GM23338 (cell line): ENCODE measurements around the gene IL17C. TPM values are rescaled to one million over a fixed set of nuclear protein-coding genes. Genes with fewer than 3 reads are reported as not detected.

Experiments
- ATAC-seq: fragments of 200-7000 bp; cut with Tn5 transposase; 3 replicates; pipeline ENCODE4 v1.9.1; 2020
- DNase-seq: peaks from one replicate; pipeline ENCODE4 v3.0.0-alpha.2; 2015; ENCODE audit warnings: low spot score
- H2AFZ ChIP-seq: fragments of 200-600 bp; sonication (generic); 2 replicates; pipeline ENCODE4 v1.8.0; 2016; ENCODE audit warnings: antibody characterized with exemption, mild to moderate bottlenecking, moderate library complexity
- H3F3A ChIP-seq: fragments of 200-600 bp; sonication (generic); replicated peaks from 2 replicates; pipeline ENCODE4 v1.8.0; 2017; ENCODE audit warnings: antibody characterized with exemption, mixed run types, low read depth
- H3K27ac ChIP-seq: fragments of 200-600 bp; sonication (generic); 2 replicates; pipeline ENCODE4 v1.6.1; 2016; ENCODE audit warnings: low read depth
- H3K27me3 ChIP-seq: fragments of 200-600 bp; sonication (generic); 2 replicates; pipeline ENCODE4 v1.8.0; 2016; ENCODE audit warnings: mild to moderate bottlenecking, mixed run types, moderate library complexity; ENCODE audit not compliant: insufficient read depth
- H3K36me3 ChIP-seq: fragments of 200-600 bp; sonication (generic); 2 replicates; pipeline ENCODE4 v1.8.0; 2016; ENCODE audit warnings: mild to moderate bottlenecking; ENCODE audit not compliant: insufficient read depth
- H3K4me1 ChIP-seq: fragments of 200-600 bp; sonication (generic); 2 replicates; pipeline ENCODE4 v1.8.0; 2016; ENCODE audit warnings: mild to moderate bottlenecking, moderate library complexity; ENCODE audit not compliant: insufficient read depth
- H3K4me2 ChIP-seq: fragments of 200-600 bp; sonication (generic); 2 replicates; pipeline ENCODE4 v1.7.1; 2017; ENCODE audit warnings: mixed run types
- H3K4me3 ChIP-seq: fragments of 200-600 bp; sonication (generic); 2 replicates; pipeline ENCODE4 v1.6.1; 2016; ENCODE audit warnings: mixed run types
- H3K79me2 ChIP-seq: fragments of 200-600 bp; sonication (generic); replicated peaks from 2 replicates; pipeline ENCODE4 v1.8.0; 2017; ENCODE audit warnings: mild to moderate bottlenecking; ENCODE audit not compliant: insufficient read depth
- H3K9me2 ChIP-seq: fragments of 200-600 bp; sonication (generic); 2 replicates; pipeline ENCODE4 v1.8.0; 2017; ENCODE audit not compliant: insufficient read depth
- H4K20me1 ChIP-seq: fragments of 200-600 bp; sonication (generic); replicated peaks from 2 replicates; pipeline ENCODE4 v1.8.0; 2017; ENCODE audit warnings: mild to moderate bottlenecking; ENCODE audit not compliant: insufficient read depth
- H3K27ac Mint-ChIP-seq: 2 replicates; pipeline ENCODE4 v1.8.0; 2020; ENCODE audit warnings: inconsistent platforms, mild to moderate bottlenecking, moderate library complexity, mixed read lengths
- H3K27me3 Mint-ChIP-seq: 3 replicates; pipeline ENCODE4 v1.8.0; 2022; ENCODE audit warnings: low read depth, mild to moderate bottlenecking, moderate library complexity, mixed read lengths, inconsistent platforms; ENCODE audit not compliant: insufficient read depth, poor library complexity
- H3K36me3 Mint-ChIP-seq: 3 replicates; pipeline ENCODE4 v1.8.0; 2021; ENCODE audit warnings: low read depth, mild to moderate bottlenecking, inconsistent platforms, moderate library complexity, mixed read lengths
- H3K4me1 Mint-ChIP-seq: 3 replicates; pipeline ENCODE4 v1.8.0; 2020; ENCODE audit warnings: mild to moderate bottlenecking, inconsistent platforms, mixed read lengths
- H3K4me3 Mint-ChIP-seq: 3 replicates; pipeline ENCODE4 v1.8.0; 2021; ENCODE audit warnings: moderate library complexity, mild to moderate bottlenecking, inconsistent platforms, mixed read lengths
- H3K9me3 Mint-ChIP-seq: 3 replicates; pipeline ENCODE4 v1.8.0; 2020; ENCODE audit warnings: moderate library complexity, mild to moderate bottlenecking, inconsistent platforms, mixed read lengths
- ETS1 ChIP-seq: IDR thresholded peaks from 2 replicates; pipeline ENCODE4 v1.6.1; 2016; ENCODE audit warnings: antibody characterized with exemption
- EZH2phosphoT487 ChIP-seq: fragments of 200-600 bp; sonication (generic); IDR thresholded peaks from one replicate; pipeline ENCODE4 v1.8.1; 2018; ENCODE audit warnings: antibody characterized with exemption; ENCODE audit not compliant: unreplicated experiment
- NANOG ChIP-seq: IDR thresholded peaks from 2 replicates; pipeline ENCODE4 v1.6.1; 2016; ENCODE audit warnings: antibody characterized with exemption, borderline replicate concordance
- POLR2AphosphoS5 ChIP-seq: IDR thresholded peaks from 2 replicates; pipeline ENCODE4 v1.6.1; 2016; ENCODE audit warnings: antibody characterized with exemption, low read depth
- REST ChIP-seq: IDR thresholded peaks from one replicate; pipeline ENCODE4 v1.6.1; 2018; ENCODE audit warnings: antibody characterized with exemption; ENCODE audit not compliant: unreplicated experiment
- STAT1 ChIP-seq: IDR thresholded peaks from one replicate; pipeline ENCODE4 v1.6.1; 2016; ENCODE audit warnings: antibody characterized with exemption; ENCODE audit not compliant: unreplicated experiment
- polyA plus RNA-seq: library from polyadenylated mRNA; unstranded; fragments of >200 nt; fragmentation: Nextera tagmentation; extraction: Ambion mirVana; gene quantifications from 2 replicates; pipeline ENCODE4 v1.2.1, GENCODE V29; 2016
- total RNA-seq: library from RNA; depleted of rRNA; stranded (reverse); fragments of >200 nt; shearing (Covaris generic); gene quantifications from 2 replicates; pipeline ENCODE4 v1.2.3, GENCODE V29; 2014

IL17C gene
- total and polyA plus RNA-seq, 2 experiments from 2014 or later, result 2.7 to 3.9 TPM

GRCh38 chr16:88655053-88655732, 16.8 kb downstream of the IL17C start:
- peaks cover 2% of the 10 kb centered on the region for H3K27me3 Mint-ChIP-seq
- peaks cover 18% of the 10 kb centered on the region; the same call in 1 of the 2 replicates for H4K20me1 ChIP-seq
- no peaks in the 10 kb centered on the region for H3K27me3 ChIP-seq
- no peak overlapping the region for H2AFZ ChIP-seq
- peaks cover 7% of the 10 kb centered on the region for H3K36me3 ChIP-seq
- no peaks in the 10 kb centered on the region for H3K9me3 Mint-ChIP-seq
- peaks cover 23% of the 10 kb centered on the region for H3K79me2 ChIP-seq
- ATAC-seq, result no peak
- H3K27ac ChIP-seq, result no peak overlapping the region
- TF ChIP-seq REST (no peak), NANOG (no peak), EZH2phosphoT487 (no peak), POLR2AphosphoS5 (no peak), ETS1 (no peak), STAT1 (no peak)
- H3K4me3 ChIP-seq, result no peak overlapping the region
- no peak for DNase-seq
- no peaks in the 10 kb centered on the region for H3K9me2 ChIP-seq
- H3K4me1 Mint-ChIP-seq, result peaks cover 4% of the 10 kb centered on the region; the same call in 2 of the 3 replicates
- H3K36me3 Mint-ChIP-seq, result peaks cover 17% of the 10 kb centered on the region
- H3K4me2 ChIP-seq, result no peak overlapping the region
- H3K4me3 Mint-ChIP-seq, result no peak overlapping the region
- peaks cover 4% of the 10 kb centered on the region; the same call in 1 of the 2 replicates for H3K4me1 ChIP-seq
- 0 out of 2 replicates have a peak, but pooled peaks cover 7% of the 10 kb centered on the region for H3F3A ChIP-seq
- peak overlapping the region; percentile 31; the same call in 1 of the 2 replicates for H3K27ac Mint-ChIP-seq

- Mint-ChIP-seq H3K4me3 (no peak overlapping the region), H3K27ac (no peak overlapping the region), H3K36me3 (peaks cover 18% of the 10 kb centered on the region), H3K9me3 (no peaks in the 10 kb centered on the region), H3K4me1 (peaks cover 4% of the 10 kb centered on the region; the same call in 2 of the 3 replicates), H3K27me3 (peaks cover 2% of the 10 kb centered on the region)
- Histone ChIP-seq H2AFZ (no peak overlapping the region), H3K9me2 (no peaks in the 10 kb centered on the region), H3K4me2 (no peak overlapping the region), H3K27ac (no peak overlapping the region), H3K4me1 (peaks cover 7% of the 10 kb centered on the region), H3K36me3 (peaks cover 7% of the 10 kb centered on the region), H3K4me3 (no peak overlapping the region), H3F3A (0 out of 2 replicates have a peak, but pooled peaks cover 8% of the 10 kb centered on the region), H4K20me1 (peaks cover 23% of the 10 kb centered on the region; the same call in 1 of the 2 replicates), H3K27me3 (no peaks in the 10 kb centered on the region), H3K79me2 (peaks cover 28% of the 10 kb centered on the region)
- DNase-seq, result no peak
- TF ChIP-seq REST, result no peak
- no peak for ATAC-seq
These were observed 17.4 kb downstream of the IL17C start for GRCh38 chr16:88655733-88656281.
